Measurements from ENCODE around the gene ABHD15.

Gene ABHD15

GRCh38 chr17:29566473-29567303 is at the start of gene ABHD15:
ABHD15 (minus strand) TSS chr17:29567037; CDS start chr17:29566966, 71 bp downstream.
- DNase-seq, result peak; percentile 58

GRCh38 chr17:29615492-29616299 is 48.9 kb upstream of the ABHD15 start:
- DNase-seq, result peak; percentile 83

GRCh38 chr17:29615048-29615385 is 48.2 kb upstream of the ABHD15 start:
- peak; percentile 57 for DNase-seq

- no peak for DNase-seq
These were observed 47.7 kb upstream of the ABHD15 start for GRCh38 chr17:29614349-29615047.

GRCh38 chr17:29613856-29614255 is 47.0 kb upstream of the ABHD15 start:
- DNase-seq, result no peak

- peak; percentile 96 for DNase-seq
These were observed 46.6 kb upstream of the ABHD15 start for GRCh38 chr17:29613352-29613837.

GRCh38 chr17:29612404-29613280 is 45.8 kb upstream of the ABHD15 start:
- no peak for DNase-seq

GRCh38 chr17:29612094-29612403 is 45.2 kb upstream of the ABHD15 start:
- DNase-seq, result no peak

GRCh38 chr17:29611351-29612093 is 44.7 kb upstream of the ABHD15 start:
- DNase-seq, result no peak

GRCh38 chr17:29610395-29610794 is 43.6 kb upstream of the ABHD15 start:
- no peak for DNase-seq

- no peak for DNase-seq
These were observed 42.1 kb upstream of the ABHD15 start for GRCh38 chr17:29608986-29609385.

GRCh38 chr17:29607557-29608195 is 40.8 kb upstream of the ABHD15 start:
- no peak for DNase-seq

GRCh38 chr17:29603109-29603674 is 36.4 kb upstream of the ABHD15 start:
- DNase-seq, result no peak

- no peak for DNase-seq
These were observed 30.7 kb upstream of the ABHD15 start for GRCh38 chr17:29597361-29598172.

- DNase-seq, result no peak
These were observed 30.0 kb upstream of the ABHD15 start for GRCh38 chr17:29596811-29597210.

GRCh38 chr17:29595943-29596774 is 29.3 kb upstream of the ABHD15 start:
- DNase-seq, result no peak

GRCh38 chr17:29595107-29595942 is 28.5 kb upstream of the ABHD15 start:
- no peak for DNase-seq

GRCh38 chr17:29594519-29595090 is 27.8 kb upstream of the ABHD15 start:
- DNase-seq, result no peak

Data from stimulated activated CD4-positive, alpha-beta T cell treated with anti-CD3 and anti-CD28 coated beads, Interleukin-1b, Interleukin-23, amount 100 ng/mL, for 48 hours (primary cell).